DMS153 treated with DMSO at 0.1 percent for 48 hours (cell line): ENCODE measurements around the gene UCN.
A peak's percentile ranks its signal among the peaks of the same experiment; 100 is the strongest.
"Not testable (repeated sequence)": the region's sequence is repeated elsewhere in the genome, so short reads cannot be mapped to it uniquely, and the experiment has no call there.

Experiments used
- DNase-seq: peaks from one replicate; lab custom pipeline; 2025; ENCODE audit not compliant: unreplicated experiment; lab: John Stamatoyannopoulos, UW

UCN gene, protein sequence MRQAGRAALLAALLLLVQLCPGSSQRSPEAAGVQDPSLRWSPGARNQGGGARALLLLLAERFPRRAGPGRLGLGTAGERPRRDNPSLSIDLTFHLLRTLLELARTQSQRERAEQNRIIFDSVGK

DNA sequence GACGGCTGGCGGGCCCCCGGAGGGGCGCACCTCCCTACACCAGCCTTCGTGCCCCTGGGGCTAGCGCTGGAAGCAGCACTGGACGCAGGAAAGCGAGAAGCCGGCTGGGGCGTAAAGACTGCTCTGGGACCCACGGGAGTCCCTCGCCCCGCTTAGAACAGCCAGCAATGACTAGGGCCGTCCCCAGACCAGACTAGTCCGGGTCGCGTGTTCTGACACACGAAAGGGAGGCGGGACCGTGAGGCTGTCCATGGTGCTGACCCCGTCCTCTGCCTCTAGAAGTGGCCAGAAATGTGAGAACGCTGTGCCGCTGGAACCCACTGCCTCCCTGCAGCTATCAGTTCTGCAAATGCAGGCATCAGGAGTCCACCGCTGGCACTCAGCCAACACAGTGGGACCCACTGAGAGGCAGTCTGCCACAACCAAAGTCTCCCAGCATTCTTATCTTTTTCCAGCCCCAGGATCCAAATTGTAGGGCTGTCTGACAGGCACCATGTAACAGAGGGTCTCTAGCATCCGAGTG, at the start of gene UCN:
Gene UCN, minus strand, starts transcription at position 87 of the 523 bp plus-strand sequence. CDS start 550 bp downstream, outside the sequence.
- DNase-seq, result no peak

DNA sequence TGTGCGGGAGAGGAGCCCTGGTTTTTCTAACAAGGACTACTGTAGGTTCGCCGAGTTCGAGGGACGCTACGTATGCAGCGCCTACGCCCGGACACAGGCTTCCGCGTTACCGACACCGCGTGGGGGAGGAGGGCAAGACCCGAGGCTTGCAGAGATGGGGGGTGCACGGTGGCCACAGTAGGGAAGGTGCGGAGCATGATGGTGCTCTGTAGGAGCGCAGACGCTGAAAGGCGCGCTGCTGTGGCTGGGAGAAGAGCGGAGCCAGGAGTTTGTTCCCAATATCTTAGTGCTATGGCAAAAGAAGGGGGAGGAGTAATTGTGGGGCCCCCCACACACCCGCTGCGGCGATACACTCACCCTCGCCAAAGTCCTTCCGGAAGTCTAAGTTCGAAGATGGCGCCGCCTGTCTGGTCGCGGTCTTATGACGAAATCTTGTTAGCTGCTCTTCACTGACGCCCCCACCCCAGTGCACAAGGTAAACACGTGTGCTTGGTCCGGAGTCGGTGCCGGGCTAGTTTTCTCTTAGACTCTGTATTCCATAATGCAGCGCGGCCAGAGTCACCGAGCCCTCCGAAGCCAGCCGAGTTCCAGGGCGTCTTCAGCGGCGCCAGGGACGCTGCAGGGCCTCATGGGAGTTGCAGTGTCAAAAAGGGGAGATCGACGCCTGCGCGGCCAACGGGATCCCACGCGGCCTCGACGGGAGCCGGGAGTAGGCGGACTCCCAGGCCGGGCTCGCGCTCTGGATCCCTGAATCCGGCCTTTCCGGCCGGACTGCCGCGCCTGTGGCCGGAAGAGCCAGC, 48.3 kb upstream of the UCN start, which contains the start of gene GTF3C2:
Gene GTF3C2, minus strand, starts transcription at position 383 of the 800 bp plus-strand sequence. CDS start 13,210 bp downstream, outside the sequence.
- DNase-seq, result peak; percentile 92

DNA sequence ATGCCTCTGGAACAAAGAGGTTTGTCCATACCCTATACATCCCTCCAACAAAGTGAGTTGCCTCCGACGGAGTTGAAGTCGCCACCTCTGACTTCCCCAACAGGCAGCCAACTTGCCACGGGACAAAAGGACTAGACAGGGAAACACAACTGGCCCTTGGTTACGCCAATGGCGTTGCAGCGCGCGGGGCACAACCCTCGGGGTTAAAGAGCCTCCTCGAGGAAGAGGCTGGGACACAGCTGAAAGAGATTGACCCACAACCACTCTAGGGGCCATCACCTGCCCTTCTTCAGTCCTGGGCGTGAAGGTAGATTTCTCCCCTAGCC, 47.8 kb upstream of the UCN start:
- no peak for DNase-seq

DNA sequence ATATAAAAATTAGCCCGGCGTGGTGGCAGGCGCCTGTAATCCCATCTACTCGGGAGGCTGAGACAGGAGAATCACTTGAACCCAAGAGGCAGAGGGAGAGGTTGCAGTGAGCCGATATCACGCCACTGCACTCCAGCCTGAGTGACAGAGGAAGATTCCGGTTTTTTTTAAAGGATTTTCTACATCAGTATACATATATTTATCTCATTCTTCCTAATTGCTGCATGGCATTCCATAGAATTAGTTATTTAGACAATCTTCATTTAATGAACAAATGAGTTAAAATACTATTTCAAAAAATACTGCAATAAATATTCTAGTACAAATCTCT, 46.3 kb upstream of the UCN start:
- DNase-seq, result no peak

DNA sequence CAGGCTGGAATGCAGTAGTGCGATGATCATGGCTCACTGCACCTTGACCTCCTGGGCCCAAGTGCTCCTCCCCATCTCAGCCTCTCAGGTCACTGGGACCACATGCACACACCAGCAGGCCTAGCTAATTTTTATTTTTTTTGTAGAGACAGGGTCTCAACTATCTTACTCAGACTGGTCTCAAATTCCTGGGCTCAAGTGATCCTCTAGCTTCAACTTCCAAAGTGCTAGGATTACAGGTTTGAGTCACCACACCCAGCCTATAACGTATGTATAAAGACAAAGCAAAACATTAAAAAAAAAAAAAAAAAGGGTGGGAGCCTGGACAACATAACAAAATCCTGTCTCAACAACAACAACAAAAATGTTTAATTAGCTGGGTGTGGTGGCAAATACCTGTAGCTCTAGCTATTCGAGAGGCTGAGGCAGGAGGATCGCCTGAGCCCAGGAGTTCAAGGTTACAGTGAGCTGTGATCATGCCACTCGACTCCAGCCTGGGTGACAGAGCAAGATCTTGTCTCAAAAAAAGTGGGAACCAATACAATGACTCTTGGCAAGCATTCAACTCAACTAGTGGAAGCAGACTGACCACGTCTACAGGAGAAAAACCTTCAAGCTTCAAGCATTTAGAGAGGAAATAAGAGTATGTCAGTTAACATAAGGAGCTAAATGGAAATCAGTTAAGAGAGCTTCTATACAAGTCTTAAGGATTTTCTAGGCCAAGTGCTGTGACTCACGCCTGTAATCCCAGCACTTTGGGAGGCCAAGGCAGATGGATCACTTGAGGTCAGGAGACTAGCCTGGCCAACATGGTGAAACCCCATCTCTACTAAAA, 45.7 kb upstream of the UCN start:
- DNase-seq, result no peak

DNA sequence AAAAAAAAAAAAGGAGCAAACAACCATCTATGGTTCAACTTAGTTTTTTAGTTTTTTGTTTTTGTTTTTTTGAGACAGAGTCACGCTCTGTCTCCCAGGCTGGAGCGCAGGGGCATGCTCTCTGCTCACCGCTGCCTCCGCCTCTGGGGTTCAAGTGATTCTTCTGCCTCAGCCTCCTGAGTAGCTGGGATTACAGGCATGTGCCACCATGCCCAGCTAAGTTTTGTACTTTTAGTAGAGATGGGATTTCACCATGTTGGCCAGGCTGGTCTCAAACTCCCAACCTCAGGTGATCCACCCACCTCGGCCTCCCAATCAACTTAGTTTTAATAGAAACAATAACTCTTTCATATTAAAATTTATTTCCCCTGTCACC, 45.1 kb upstream of the UCN start:
- not testable (repeated sequence) for DNase-seq

DNA sequence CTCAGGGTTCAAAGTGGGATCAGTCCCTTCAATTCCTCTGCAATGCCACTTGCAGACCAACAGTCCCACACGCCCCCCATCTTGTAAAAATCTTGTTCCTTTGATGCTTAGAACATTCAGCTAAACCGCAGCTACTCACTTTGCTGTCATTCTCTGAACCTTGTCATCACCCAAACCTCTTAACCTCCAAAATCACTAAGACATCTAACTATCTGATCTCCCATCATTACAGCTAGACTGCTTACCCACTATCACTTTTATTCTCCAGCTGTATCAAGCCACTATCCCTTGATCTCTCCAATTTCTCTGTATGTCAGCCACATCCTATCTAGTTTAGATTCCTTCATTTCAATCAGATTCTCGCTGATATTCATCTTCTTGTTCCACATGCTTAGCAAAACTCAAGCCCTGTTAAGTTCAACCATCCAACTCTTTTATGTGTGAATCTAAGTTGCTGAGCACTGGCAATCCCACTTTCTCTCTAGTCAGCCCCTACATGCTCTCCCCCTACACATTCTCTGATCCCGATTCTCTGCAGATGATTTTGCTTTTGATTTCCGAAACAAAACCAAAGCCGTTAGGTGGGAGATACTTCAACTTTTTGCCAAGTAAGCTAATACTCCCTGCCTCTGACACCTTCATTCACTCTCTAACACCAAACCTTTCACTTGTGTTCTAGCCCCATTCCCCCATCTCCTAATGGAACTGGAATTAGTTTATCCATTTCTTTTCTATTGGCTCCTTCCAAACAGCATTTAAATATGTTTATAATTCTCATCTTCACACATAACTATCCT, 43.8 kb upstream of the UCN start:
- no peak for DNase-seq

DNA sequence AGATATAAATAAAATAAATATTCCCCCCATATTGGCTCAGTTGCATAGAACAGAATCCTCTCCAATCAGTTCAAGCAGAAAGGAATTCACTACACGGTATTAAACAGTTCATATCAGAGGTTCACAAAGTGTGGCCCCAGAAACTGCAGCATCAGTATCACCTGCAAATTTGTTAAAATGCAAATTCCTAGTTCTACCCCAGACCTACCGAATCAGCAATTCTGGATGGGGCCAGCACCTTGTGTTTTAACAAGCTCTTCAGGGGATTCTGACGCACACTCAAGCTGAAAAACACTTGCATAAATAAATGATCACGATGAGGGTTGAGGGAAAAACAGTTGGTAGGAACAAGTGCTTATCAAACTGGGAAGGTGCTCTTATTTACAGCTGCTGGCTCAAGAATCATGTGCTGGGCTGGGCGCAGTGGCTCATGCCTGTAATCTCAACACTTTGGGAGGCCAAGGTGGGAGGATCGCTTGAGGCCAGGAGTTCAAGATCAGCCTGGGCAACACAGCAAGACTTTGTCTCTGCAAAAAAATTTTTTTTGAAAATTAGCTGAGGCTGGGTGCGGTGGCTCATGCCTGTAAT, 42.0 kb upstream of the UCN start:
- no peak for DNase-seq

DNA sequence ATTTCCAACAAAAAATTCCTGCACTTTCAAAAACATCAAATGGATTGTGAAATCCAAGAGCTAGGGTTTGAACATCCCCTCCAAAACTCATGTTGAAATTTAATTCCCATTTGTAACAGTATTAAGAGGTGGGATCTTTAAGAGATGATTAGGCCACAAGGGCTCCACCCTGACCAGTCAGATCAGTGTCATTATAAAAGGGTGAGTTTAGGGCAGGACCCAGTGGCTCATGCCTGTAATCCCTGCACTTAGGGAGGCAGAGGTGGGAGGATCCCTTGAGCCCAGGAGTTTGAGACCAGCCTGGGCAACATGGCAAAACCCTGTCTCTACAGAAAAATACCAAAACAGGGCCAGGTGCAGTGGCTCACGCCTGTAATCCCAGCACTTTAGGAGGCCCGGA, 39.4 kb upstream of the UCN start:
- no peak for DNase-seq

DNA sequence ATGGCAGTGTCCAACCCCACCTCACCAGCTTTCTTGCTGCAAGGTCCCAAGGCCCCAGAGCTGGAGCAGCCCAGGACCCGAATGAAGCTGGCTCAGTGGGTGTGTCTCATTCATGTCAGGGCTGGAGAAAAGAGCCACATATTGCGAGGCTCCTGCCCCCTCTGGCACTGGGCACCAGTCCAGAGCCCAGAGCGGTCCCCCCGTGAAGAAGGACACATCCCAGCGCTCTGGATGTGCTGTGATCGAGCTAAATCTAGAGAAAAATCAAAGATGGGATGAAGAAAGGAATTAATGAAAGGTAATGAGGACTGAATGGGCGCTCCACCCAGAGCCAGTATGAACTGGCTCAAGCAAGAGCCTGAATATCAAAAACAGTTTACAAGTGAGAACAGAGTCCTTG, 27.9 kb upstream of the UCN start:
- no peak for DNase-seq

DNA sequence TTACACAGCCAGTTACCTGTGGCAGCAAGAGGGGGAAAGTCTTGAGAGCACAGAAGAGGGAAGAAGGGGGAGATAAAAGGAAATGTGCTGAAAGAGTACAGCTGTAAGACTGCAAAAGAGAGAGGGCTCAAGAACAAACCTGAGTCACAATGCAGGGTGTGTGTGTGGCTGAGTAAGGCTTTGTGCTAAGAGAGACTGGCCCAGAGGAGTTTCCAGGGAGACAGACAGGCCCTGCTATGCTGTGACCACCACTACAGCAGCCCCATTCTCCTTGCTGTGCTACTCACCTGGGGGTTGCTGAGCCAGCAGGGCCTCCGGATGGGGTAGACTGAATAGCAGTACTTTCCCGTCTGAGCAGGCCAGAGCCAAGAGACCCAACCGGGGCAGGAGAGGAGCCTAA, 27.1 kb upstream of the UCN start:
- DNase-seq, result no peak

DNA sequence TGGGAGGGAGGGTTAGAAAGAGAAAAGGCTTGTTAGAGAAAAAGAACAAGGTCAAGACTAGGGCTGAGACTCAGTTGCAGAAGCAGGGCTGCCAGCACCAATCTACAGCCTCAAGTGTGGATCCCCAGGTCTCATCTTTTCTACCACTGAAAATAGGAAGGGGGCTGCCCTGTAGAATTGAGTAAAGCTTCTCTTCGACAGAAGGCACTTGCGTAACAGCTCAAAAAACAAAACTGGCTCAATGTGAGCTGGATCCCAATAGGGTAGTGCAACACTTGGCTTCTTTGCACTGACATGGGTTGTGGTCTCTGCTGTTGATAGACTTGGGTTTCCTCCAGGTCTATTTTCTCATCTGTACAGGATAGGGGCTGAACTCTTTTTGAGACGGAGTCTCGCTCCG, 16.5 kb upstream of the UCN start:
- DNase-seq, result no peak

DNA sequence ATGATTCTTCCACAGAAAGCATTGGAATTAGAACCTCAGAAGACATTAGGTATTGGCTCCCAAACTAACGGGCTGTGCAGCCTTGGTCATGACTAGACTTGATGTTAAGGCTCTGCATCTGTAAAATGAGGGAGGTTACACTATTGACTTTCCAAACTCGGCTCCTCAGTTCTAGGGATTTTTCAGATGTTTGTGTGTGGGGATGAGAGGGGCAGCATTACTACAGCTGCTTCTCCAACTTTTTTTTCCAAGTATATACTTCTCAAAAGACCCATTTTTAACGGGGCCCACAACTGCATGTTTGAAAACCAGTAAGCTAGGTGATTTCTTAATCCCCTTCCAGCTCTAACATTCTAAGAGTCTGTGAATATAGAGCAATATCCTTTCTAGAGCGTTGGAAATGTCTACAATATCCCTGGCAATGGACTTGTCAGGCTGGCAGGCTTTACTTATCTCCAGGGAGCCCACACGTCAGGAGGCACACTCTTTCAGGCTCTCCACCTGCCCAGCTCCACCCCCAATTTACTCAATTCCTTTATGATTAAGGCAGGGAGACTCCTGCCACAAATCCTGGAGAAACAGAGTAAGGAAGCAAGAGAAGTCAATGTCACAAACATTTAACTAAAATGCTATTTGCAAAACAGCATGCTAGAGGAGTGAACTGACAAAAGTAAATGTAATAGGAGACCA, 15.5 kb upstream of the UCN start:
- no peak for DNase-seq

DNA sequence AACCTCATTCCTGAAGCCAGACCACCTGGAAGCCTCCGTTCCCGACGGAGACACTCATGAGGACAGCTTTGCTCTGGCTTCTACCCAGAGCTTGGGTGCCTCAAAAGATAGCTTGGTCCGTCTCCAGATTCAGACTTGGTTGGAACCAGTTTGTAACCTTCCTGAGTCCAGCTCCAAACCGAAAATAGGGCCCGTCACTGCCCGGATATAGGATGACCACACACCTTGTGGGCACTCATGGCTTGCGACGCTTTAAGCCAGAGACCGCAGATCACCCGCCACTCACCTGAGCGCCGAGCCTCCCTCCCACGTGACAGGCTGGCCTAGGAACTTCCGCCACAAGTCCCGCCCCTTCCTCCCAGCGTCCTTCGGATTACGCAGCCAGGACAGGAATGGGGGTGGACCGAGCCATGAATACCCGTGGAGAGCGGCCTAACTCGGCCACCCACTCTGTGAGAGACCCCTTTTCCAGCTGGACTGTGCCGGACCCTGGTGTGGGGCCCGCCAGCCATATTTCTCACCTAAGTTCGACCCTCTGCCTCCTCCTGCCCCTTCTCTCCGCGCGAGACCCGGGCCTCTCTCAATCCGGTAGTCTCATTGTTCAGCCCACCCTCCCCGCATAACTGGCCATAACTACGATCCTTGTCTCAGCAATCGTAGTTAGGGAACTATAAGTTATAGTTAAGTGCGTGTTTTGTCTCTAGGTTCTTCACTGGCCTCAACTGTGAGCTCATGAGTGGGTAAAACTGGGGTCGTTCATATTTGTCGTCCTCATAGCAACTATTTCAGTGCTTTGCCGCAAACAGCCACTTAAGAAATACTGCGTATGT, 14.7 kb upstream of the UCN start, which contains the start of gene MPV17:
Gene MPV17, minus strand, starts transcription at position 332 of the 830 bp plus-strand sequence. CDS start 580 bp downstream, outside the sequence.
- peak; percentile 57 for DNase-seq

DNA sequence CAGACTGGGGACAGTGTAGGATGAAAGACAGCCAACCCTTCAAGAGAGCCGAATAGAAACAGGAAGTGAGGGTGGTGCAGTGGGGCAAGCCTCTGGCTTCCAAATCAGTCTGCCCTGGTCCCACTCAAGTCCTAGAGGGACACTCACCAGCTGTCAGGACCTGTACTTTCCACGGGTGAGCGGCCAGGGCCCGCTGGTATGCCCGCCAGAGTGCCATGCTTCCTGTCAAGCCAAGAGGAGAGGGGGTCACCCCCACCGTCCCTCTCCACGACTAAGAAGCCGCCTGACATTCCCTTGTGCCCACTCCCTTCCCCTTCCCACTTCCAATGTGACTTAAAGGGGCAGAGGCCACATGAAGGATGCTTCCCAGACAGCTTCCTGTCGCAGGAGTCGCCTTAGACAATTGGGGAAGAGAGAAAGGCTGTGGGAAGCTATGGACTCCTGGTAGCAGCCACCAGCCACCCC, 14.1 kb upstream of the UCN start:
- DNase-seq, result no peak

DNA sequence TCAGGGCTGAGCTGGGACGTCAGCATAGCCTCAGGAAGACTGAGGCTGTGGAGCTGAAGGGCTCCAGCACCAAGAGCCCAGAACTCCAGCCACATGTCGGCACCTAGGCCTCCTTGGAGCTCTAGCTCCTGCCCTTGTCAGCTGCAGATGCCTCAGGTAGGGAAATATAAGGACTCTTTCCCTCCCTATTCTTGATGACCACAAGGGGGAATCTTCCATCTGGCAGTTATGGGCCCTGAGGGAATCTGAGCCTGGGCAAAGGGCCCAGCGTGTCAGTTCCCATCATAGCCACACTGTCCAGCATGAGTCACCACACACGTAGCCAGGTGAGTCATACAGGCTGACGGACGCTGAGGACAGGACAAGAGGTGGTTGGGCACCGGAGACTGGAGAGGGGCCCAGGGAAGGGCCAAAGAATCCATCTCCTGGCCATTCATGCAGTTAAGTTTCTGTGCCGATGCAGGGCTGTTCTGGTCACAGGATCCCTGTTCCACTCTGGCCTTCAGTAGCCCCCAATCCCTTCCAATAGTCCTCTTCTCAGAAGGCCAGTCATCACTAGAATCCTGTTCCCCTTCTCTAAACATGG, 12.8 kb upstream of the UCN start:
- no peak for DNase-seq

DNA sequence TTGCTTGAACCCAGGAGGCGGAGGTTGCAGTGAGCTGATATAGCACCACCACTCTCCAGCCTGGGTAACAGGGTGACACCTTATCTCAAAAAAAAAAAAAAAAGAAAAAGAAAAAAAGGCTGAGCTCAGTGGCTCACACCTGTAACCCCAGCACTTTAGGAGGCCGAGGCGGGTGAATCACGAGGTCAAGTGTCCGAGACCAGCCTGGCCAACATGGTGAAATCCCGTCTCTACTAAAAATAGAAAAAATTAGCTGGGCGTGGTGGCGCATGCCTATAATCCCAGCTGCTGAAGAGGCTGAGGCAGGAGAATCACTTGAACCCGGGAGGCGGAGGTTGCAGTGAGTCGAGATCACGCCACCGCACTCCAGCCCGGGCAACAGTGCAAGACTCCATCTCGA, 11.6 kb upstream of the UCN start:
- not testable (repeated sequence) for DNase-seq

DNA sequence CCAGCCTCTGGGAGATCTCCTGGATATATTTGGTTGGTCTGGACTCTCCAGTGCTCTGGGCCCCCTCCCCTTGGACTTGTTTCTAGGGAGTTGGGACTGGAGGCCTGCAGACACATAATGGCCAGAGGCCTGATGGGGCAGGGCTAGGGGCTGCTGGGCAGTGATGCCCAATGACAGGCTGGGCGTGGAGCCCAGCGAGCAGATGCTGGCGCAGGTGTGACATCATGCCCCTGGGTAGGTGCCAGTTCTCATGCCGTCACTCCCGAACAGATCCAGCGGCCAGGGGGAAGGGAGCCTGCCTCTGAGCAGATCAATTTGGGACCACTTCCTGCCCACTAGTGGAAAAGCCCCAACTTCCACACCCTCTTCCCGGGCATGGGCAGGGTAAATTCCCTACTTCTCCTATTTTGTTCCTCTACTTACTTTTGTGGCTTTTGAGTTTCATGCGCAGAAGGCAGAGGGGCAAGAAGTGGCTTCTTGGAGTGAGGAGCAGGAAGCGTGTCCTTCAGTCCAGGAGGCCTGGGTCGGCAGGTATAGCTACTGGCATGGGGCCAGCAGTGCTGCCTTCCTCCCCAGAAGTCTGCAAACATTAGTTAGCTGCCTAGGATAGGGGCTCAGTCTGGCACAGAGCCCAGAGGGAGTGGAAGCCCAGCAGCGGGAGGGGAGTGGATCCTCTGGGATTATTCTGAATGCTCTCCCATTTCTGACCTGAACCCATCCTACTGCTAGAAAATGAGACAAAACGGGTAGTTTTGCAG, 8.6 kb upstream of the UCN start:
- DNase-seq, result peak; percentile 63
